ENCODE measurements around the gene POLR1G.
A peak's percentile ranks its signal among the peaks of the same experiment; 100 is the strongest.
"Not testable (repeated sequence)": the region's sequence is repeated elsewhere in the genome, so short reads cannot be mapped to it uniquely, and the experiment has no call there.

The POLR1G gene

DNA sequence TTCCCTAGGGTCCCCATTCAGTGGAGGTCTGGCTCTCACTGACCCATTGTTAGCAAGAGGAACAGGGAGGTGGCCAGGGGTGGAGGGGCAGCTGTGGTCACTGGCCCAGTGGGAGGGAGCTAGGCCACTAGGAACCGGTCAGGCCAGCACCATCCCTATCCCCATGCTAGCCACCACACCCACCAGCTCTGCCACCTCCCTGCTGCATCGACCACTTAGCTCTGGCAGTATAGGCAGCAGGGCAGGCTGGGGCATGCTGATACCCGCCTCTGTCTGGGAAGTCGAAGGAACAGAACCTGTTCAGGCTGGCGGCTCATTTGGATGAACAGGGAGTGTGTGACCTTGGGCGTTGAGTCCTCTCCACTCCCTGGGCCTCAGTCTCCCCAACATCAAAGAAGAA, 6.3 kb upstream of the POLR1G start:
- no peak for DNase-seq

DNA sequence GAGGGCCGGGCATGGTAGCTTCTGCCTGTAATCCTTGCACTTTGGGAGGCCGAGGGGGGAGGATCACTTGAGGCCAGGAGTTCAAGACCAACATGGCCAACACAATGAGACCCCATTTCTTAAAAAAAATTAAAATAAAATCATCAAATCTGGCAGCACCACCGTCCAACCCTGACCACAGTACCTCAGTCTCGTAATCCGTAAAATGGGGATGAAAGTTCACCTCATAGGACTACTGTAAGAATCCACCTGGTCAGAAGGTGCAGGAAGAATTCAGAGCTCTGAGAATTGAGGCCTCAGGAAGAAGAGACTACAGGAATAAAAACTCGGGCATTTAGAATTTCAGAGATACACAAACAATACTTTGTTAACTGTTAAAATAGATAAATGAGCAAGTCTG, 4.6 kb upstream of the POLR1G start:
- DNase-seq = no peak

- DNase-seq = no peak
Observed at GRCh38 chr19:45402298-45403061, 4.0 kb upstream of the POLR1G start.

- DNase-seq = no peak
Observed at GRCh38 chr19:45403272-45403671, 3.2 kb upstream of the POLR1G start.

DNA sequence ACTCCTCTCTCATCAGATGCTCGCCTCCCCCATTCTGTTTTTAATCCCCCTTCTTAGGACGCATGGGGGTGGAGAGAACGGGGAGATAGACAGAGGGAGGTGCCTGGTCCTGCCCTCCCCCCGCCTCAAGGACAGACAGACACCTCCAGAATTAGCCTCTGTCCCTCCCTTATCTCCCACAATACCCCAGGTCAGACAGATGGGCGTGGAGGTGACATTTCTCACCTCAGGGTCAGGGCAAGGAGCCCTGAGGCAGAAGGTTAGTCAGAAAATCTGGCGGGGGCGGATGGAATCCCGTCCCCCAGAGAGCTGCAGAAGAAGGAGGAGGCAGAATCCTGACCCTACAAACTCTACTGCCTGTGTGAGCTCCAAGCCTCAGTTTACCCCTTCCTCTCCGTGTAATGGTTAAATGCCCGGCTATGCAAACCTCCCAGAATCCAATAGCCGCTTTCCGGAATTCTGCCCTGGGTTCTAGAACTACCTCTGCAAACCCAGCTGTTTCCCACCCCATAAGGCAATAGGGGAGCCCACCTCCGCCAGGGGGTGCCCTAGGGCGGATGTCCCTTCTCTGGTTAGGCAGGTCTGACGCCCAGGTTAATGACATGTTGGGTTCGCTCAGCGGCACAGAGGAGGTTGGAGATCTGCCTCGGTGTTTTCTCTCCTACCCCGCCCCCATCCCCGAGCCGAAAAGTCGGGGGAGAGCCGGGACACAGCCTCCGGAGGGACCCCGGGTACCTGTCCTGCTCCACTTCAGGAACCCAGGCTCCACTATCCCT, 2.5 kb upstream of the POLR1G start:
- DNase-seq = peak in 2 of 3 experiments; percentile 6 to 17

- DNase-seq = peak; percentile 69 to 83 (median 80)
Observed at GRCh38 chr19:45404557-45405434, 1.6 kb upstream of the POLR1G start, which contains the start of gene PPP1R13L. TSS of gene PPP1R13L (minus strand) at chr19:45405069. CDS start at chr19:45398318, 6,751 bp downstream.

DNA sequence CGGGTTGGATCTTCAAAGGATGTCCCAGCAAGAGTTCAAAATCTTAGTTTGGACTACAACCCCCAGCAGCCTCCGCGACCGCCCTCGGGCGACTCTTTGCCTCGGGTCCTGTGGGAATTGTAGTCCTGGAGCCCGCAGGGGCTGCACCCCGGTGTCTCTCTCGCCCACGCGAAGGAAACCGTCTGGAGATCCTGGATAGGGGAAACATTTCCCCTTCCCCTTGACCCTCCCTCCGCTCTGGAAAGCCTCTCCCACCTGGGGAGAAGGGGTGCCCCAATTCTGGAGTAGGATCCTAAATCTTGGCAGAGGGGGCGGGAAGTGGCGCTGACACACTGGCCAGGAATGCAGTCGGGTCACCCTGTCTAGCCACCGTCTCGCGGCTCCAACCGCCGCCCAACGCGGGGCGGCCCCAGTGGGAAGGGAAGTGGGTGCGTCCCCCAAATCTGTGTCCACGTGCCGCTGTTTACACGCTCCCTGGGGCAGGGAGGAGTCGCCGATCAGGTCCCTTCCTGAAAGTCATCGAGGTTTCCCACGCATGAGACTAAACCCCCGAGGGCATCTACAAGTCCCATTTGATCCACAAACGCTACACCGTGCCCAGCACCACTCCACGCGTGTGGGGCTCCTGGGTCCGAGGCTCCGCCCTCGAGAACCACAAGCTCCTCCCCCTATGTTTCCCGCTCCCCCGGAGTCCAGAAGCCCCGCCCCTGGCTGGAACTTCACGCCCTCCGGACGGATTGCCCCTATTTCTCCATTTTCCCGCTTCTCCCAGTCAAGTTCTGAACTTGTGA, 814 bp upstream of the POLR1G start:
- DNase-seq = peak; percentile 92 to 96 (median 96)

DNA sequence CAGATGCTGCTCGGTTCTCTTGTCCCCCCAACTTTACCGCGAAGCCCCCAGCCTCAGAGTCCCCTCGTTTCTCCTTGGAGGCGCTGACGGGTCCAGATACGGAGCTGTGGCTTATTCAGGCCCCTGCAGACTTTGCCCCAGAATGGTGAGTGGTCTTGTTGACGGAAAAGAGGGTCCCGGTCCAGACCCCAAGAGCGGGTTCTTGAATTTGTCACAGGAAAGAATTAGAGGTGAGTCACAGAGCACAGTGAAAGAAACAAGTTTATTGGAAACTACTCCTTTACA, 589 bp downstream of the POLR1G start:
- DNase-seq = no peak

DNA sequence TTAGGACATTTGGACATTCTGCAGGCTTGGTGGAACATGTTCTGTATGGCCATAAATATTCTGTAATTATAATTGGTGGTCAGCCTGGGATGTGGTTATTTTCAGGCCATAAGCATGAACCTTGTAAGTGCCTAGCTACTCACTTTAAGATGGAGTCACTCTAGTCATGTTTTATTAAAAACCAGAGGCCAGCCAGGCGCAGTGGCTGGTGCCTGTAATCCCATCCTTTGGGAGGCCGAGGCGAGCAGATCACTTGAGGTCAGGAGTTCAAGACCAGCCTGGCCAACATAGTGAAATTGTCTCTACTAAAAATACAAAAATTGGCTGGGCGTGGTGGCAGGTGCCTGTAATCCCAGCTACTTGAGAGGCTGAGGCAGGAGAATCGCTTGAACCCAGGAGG, 1.1 kb downstream of the POLR1G start:
- DNase-seq = not testable (repeated sequence)

DNA sequence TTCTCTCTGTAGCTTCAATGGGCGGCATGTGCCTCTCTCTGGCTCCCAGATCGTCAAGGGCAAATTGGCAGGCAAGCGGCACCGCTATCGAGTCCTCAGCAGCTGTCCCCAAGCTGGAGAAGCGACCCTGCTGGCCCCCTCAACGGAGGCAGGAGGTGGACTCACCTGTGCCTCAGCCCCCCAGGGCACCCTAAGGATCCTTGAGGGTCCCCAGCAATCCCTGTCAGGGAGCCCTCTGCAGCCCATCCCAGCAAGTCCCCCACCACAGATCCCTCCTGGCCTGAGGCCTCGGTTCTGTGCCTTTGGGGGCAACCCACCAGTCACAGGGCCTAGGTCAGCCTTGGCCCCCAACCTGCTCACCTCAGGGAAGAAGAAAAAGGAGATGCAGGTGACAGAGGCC, 1.7 kb downstream of the POLR1G start:
- DNase-seq = no peak

- no peak for DNase-seq
Observed at GRCh38 chr19:45408830-45409556, 2.5 kb downstream of the POLR1G start.

GRCh38 chr19:45409557-45409920, 3.1 kb downstream of the POLR1G start:
- no peak for DNase-seq

GRCh38 chr19:45410330-45410729, 3.9 kb downstream of the POLR1G start:
- DNase-seq = not testable (repeated sequence)

GRCh38 chr19:45413497-45413896, 7.1 kb downstream of the POLR1G start:
- no peak for DNase-seq

DNA sequence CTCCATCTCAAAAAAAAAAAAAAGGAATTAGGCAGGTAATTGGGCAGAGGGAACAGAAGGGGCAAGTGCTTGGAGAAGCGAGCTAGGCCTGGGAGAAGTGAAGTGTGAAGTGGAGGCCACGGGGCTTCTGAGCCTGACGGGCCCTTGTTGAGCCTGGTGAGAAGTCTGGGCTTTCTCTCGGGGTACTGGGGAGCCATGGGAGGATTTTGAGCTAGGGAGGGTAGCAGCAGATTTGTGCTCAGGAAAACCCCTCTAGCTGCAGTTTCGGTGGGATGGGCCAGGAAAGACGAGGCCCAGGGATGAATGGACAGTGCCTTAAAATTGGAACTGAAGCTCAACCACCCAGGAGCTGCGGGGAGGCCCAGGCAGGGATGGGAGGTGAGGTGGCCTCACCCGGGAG, 8.0 kb downstream of the POLR1G start:
- no peak for DNase-seq

- no peak for DNase-seq
Observed at GRCh38 chr19:45417151-45417550, 10.7 kb downstream of the POLR1G start.

DNA sequence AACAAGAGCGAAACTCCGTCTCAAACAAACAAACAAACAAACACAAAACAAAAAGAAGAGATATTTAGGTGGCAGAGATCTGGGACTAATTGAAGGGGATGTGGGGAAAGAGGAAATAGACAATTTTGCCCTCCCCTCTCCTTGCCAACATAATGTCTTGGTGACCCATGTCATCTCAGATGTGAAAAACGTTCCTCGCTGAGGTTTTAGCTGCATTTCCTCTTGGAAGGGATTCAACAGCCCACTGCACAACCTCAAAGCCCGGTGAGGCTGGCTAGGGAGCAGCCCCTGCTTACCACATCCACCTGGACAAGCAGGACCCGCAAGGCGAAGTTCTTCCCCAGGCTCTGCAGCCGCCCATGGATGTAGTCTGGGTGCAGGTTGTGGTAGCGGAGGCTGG, 12.4 kb downstream of the POLR1G start:
- no peak for DNase-seq

DNA sequence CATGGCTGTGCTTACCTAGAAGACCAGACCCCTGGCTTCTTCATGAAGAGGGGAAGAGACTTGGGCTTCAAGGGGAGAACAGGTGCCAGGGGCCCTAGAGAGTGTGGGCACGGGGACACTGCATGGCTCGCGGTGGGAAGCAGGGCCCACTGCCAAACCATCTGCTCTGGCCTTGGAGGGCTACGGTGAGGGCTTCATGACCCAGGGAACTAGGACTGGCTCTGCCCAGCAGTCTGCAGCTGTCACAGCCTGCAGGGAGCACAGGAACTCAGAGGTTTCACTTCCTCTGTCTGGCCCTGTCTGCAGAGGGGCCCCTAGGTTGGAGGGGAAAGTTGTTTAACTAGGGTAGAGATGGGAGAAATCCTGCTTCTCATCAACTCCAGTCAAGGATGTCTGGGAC, 13.0 kb downstream of the POLR1G start:
- no peak for DNase-seq

GRCh38 chr19:45419895-45420294, 13.5 kb downstream of the POLR1G start:
- DNase-seq = no peak

GRCh38 chr19:45420356-45420755, 13.9 kb downstream of the POLR1G start:
- DNase-seq = no peak

DNA sequence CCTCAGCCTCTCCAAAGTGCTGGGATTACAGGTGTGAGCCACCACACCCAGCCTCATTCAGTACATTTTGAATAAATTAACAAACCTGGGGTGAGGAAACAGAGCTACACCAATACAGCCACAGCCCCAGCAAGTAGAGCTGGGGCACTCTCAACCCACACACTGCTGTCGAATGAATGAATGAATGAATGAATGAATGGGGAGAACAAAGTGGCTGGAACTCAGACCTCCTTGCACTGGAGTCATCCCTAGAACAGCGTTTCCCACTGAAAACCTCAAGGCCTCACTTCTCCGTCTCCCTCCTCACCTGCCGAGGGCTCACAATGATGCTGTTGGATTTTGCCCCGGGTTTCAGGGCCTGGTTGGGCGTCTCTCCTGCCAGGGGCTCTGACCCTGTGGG, 14.4 kb downstream of the POLR1G start:
- DNase-seq = no peak

DNA sequence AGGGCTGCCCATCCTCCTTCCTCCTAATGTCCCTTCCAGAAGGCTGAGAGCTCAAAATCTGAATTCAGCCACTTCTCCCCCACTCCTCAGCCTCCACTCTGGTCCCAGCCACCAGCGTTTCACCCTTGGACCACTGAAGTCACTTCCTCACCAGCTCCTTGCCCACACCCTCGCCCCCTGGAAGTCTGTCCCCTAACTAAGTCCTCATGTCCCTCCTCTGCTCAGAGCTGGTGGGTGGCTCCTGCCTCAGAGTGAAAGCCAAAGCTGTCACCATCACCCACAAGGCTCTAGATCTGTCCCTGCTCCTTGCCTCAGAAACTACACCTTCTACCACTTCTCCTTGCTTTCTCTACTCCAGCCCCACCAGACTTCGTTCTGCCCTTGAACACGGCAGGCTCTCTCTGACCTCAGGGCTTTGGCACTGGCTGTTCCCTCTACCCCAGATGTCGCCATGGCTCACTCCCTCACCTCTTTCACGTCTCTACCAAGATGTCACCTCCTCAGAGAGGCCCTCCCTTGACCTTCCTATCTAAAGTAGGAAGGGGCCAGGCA, 15.6 kb downstream of the POLR1G start:
- no peak for DNase-seq

All from NCI-H1417 (cell line).